H1 (cell line): ENCODE measurements around the gene ABCF2. TPM values are rescaled to one million over a fixed set of nuclear protein-coding genes. Genes with fewer than 3 reads are reported as not detected.

Source experiments
- ASH2L ChIP-seq: fragments of 200-600, 300-600 bp; sonication (generic); IDR thresholded peaks from one replicate; pipeline ENCODE4 v1.7.1; 2017; ENCODE audit warnings: low read length
- BRCA1 ChIP-seq: IDR thresholded peaks from 2 replicates; pipeline ENCODE4 v1.6.1; 2012; ENCODE audit warnings: low read depth, low read length, improper control_type of control experiment
- CBX5 ChIP-seq: fragments of 300-800, 300-1000 bp; sonication (generic); IDR thresholded peaks from 2 replicates; pipeline ENCODE4 v1.7.1; 2016; ENCODE audit warnings: antibody characterized with exemption, low read length, low read depth
- CEBPB ChIP-seq: IDR thresholded peaks from 2 replicates; pipeline ENCODE4 v1.6.1; 2012; ENCODE audit warnings: low read depth, low read length
- CHD1 ChIP-seq: IDR thresholded peaks from 2 replicates; pipeline ENCODE4 v1.6.1; 2012; ENCODE audit warnings: low read depth, low read length, improper control_type of control experiment
- EZH2 ChIP-seq: fragments of 200-600 bp; sonication (generic); IDR thresholded peaks from 2 replicates; pipeline ENCODE4 v1.7.1; 2012; ENCODE audit warnings: low read depth, mild to moderate bottlenecking, moderate library complexity, low read length, inconsistent platforms; ENCODE audit not compliant: severe bottlenecking
- GABPA ChIP-seq: IDR thresholded peaks from 2 replicates; pipeline ENCODE4 v1.6.1; 2011; ENCODE audit warnings: mild to moderate bottlenecking, low read length, moderate library complexity, borderline replicate concordance; ENCODE audit not compliant: insufficient read depth
- HDAC2 ChIP-seq, 2 experiments: fragments of 300-600 bp in 1 of 2; sonication (generic) in 1 of 2; IDR thresholded peaks; 2 replicates each; pipeline ENCODE4 v1.6.1; 2011 to 2012; ENCODE audit warnings: low read depth in 2 of 2, low read length in 2 of 2, mild to moderate bottlenecking in 2 of 2, moderate library complexity in 2 of 2, borderline replicate concordance in 1 of 2, inconsistent platforms in 1 of 2
- JUN ChIP-seq: IDR thresholded peaks from 2 replicates; pipeline ENCODE4 v1.6.1; 2011; ENCODE audit warnings: low read depth, mild to moderate bottlenecking, improper control_type of control experiment, low read length
- KDM5A ChIP-seq: fragments of 200-600 bp; IDR thresholded peaks from 2 replicates; pipeline ENCODE4 v1.7.1; 2012; ENCODE audit warnings: mild to moderate bottlenecking, low read length, inconsistent platforms, mixed read lengths
- RAD21 ChIP-seq, 2 experiments: IDR thresholded peaks in 1 of 2; conservative IDR thresholded peaks in 1 of 2; 2 replicates each; pipeline ENCODE4 v1.6.1; 2011; ENCODE audit warnings: low read depth in 2 of 2, low read length in 2 of 2, improper control_type of control experiment in 1 of 2, inconsistent platforms in 1 of 2, mild to moderate bottlenecking in 1 of 2, moderate library complexity in 1 of 2
- RBBP5 ChIP-seq: IDR thresholded peaks from 2 replicates; pipeline ENCODE4 v1.7.1; 2012; ENCODE audit warnings: low read depth, mild to moderate bottlenecking, inconsistent platforms, low read length, moderate library complexity, borderline replicate concordance
- RXRA ChIP-seq: IDR thresholded peaks from 2 replicates; pipeline ENCODE4 v1.6.1; 2011; ENCODE audit warnings: low read depth, mild to moderate bottlenecking, low read length, moderate library complexity; ENCODE audit not compliant: insufficient read depth
- SIN3A ChIP-seq, 2 experiments: IDR thresholded peaks in 1 of 2; conservative IDR thresholded peaks in 1 of 2; 2 replicates each; pipeline ENCODE4 v1.6.1; 2011 to 2012; ENCODE audit warnings: low read length in 2 of 2, improper control_type of control experiment in 1 of 2, low read depth in 1 of 2, mild to moderate bottlenecking in 1 of 2
- SIRT6 ChIP-seq: IDR thresholded peaks from one replicate; pipeline ENCODE4 v1.7.1; 2012; ENCODE audit warnings: low read length, inconsistent platforms
- SIX5 ChIP-seq: IDR thresholded peaks from 2 replicates; pipeline ENCODE4 v1.6.1; 2011; ENCODE audit warnings: mild to moderate bottlenecking, low read depth, low read length
- ZNF274 ChIP-seq: IDR thresholded peaks from 2 replicates; pipeline ENCODE4 v1.7.0; 2012; ENCODE audit warnings: low read length, borderline replicate concordance; ENCODE audit errors: extremely low read depth
- polyA plus RNA-seq, 7 experiments: library from polyadenylated mRNA; depleted of rRNA in 3 of 7; stranded (reverse) in 5 of 7; unstranded in 2 of 7; fragments of >200 nt in 5 of 7; fragments of 200-250 nt in 2 of 7; gene quantifications; 1 replicate in 5 of 7; 2 replicates in 1 of 7; 4 replicates in 1 of 7; pipeline versions ENCODE4 v1.2.1 to v1.2.3, GENCODE V29; 2011 to 2013; ENCODE audit warnings: missing spikeins in 2 of 7, mixed read lengths in 2 of 7
- total RNA-seq: library from RNA; stranded (reverse); fragmentation: NEBNext Ultra II Directional; extraction: Animal tissue kit (Norgen Biotek cat#: 25700); gene quantifications from 2 replicates; pipeline ENCODE4 v1.2.1, GENCODE V29; 2021
- TF ChIP-seq, protein P1 (sequence below): IDR thresholded peaks from 2 replicates; pipeline ENCODE4 v1.6.1; 2011; ENCODE audit warnings: low read depth, mild to moderate bottlenecking, low read length; ENCODE audit not compliant: insufficient read depth

The ABCF2 gene
- total and polyA plus RNA-seq, 2 of the 8 experiments (the other 6 are each of a cell fraction or from before 2014, with no cell fraction given) = 28.0 to 55.0 TPM

GRCh38 chr7:151232091-151232916 is 5.3 kb upstream of the ABCF2 start, which contains the start of gene CHPF2 (continued):
- TF ChIP-seq, protein P1, sequence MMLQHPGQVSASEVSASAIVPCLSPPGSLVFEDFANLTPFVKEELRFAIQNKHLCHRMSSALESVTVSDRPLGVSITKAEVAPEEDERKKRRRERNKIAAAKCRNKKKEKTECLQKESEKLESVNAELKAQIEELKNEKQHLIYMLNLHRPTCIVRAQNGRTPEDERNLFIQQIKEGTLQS = no peak
- 0 out of 4 replicates have a peak, but pooled peaks of 1 of the 2 experiments have one; percentile 67 for TF ChIP-seq HDAC2 (IDR thresholded peaks at IDR 0.05; ENCODE audit: borderline replicate concordance in 1 of 2, low read depth in 2 of 2, low read length in 2 of 2)
- TF ChIP-seq SIRT6 = no peak
- no peak for TF ChIP-seq RXRA
- 0 out of 4 replicates have a peak, but pooled peaks have one; percentile 18 to 52 for TF ChIP-seq SIN3A (conservative IDR thresholded peaks at IDR 0.05 in 1 of 2, IDR thresholded peaks at IDR 0.05 in 1 of 2; ENCODE audit: low read depth in 1 of 2, low read length in 2 of 2)
- TF ChIP-seq SIX5 = no peak
- no peak for TF ChIP-seq CEBPB
- TF ChIP-seq CBX5 = no peak
- no peak for TF ChIP-seq CHD1
- TF ChIP-seq ASH2L = peak; percentile 68
- TF ChIP-seq RBBP5 = 0 out of 2 replicates have a peak, but pooled peaks have one; percentile 54
- no peak for TF ChIP-seq ZNF274
- no peak for TF ChIP-seq RAD21 (IDR thresholded peaks at IDR 0.05 in 1 of 2, conservative IDR thresholded peaks at IDR 0.05 in 1 of 2; ENCODE audit: low read depth in 2 of 2, low read length in 2 of 2)
- TF ChIP-seq JUN = no peak
- TF ChIP-seq KDM5A = no peak
- peak; percentile 78; the same call in 1 of the 2 replicates for TF ChIP-seq GABPA
- TF ChIP-seq BRCA1 = no peak
- no peak for TF ChIP-seq EZH2
